Stimulated activated effector memory CD8-positive, alpha-beta T cell treated with anti-CD3 and anti-CD28 coated beads, Interleukin-12 subunit alpha, Interleukin-12 subunit beta, amount 100 ng/mL, for 72 hours (primary cell): Measurements from ENCODE around the gene LIN54.
A peak's percentile ranks its signal among the peaks of the same experiment; 100 is the strongest.
"Not testable (repeated sequence)": the region's sequence is repeated elsewhere in the genome, so short reads cannot be mapped to it uniquely, and the experiment has no call there.

Experiments
- ATAC-seq: fragments of 150-1000 bp; cut with Tn5 transposase; 2 replicates; pipeline ENCODE4 v1.10.0; 2021
- DNase-seq, 2 donors: peaks; one replicate each; pipeline ENCODE4 v3.0.0; 2021 to 2022; ENCODE audit warnings: low spot score in 2 of 2
- H3K27ac Mint-ChIP-seq: one replicate; pipeline ENCODE4 v1.8.0; 2022; ENCODE audit warnings: mild to moderate bottlenecking, mixed read lengths
- H3K36me3 Mint-ChIP-seq: one replicate; pipeline ENCODE4 v1.8.0; 2022; ENCODE audit warnings: mild to moderate bottlenecking, mixed read lengths
- H3K4me1 Mint-ChIP-seq: one replicate; pipeline ENCODE4 v1.8.0; 2022; ENCODE audit warnings: mixed read lengths
- H3K4me3 Mint-ChIP-seq: one replicate; pipeline ENCODE4 v1.8.0; 2022; ENCODE audit warnings: mild to moderate bottlenecking, mixed read lengths
- H3K9me3 Mint-ChIP-seq: one replicate; pipeline ENCODE4 v1.8.0; 2022; ENCODE audit warnings: mixed read lengths

LIN54 gene

GRCh38 chr4:82930848-82931755, 79.5 kb downstream of the LIN54 start:
- DNase-seq = no peak
- Mint-ChIP-seq H3K4me1 (no peaks in the 10 kb centered on the region), H3K36me3 (peaks cover 88% of the 10 kb centered on the region), H3K4me3 (no peak overlapping the region), H3K27ac (no peak overlapping the region), H3K9me3 (no peaks in the 10 kb centered on the region)
- no peak for ATAC-seq

GRCh38 chr4:82921795-82922194, 88.8 kb downstream of the LIN54 start:
- DNase-seq = no peak
- no peak overlapping the region for H3K4me3 Mint-ChIP-seq

GRCh38 chr4:82919386-82919785, 91.2 kb downstream of the LIN54 start:
- ATAC-seq (no peak), DNase-seq (no peak)
- no peaks in the 10 kb centered on the region for H3K36me3 Mint-ChIP-seq
- no peaks in the 10 kb centered on the region for H3K9me3 Mint-ChIP-seq
- H3K27ac Mint-ChIP-seq = no peak overlapping the region
- H3K4me3 Mint-ChIP-seq = no peak overlapping the region
- no peaks in the 10 kb centered on the region for H3K4me1 Mint-ChIP-seq

More at GRCh38 chr4:82921795-82922194, 88.8 kb downstream of the LIN54 start:
- Mint-ChIP-seq H3K27ac (no peak overlapping the region), H3K36me3 (peaks cover 15% of the 10 kb centered on the region), H3K4me1 (no peaks in the 10 kb centered on the region), H3K9me3 (no peaks in the 10 kb centered on the region)
- ATAC-seq = no peak

GRCh38 chr4:82918091-82918490, 92.5 kb downstream of the LIN54 start:
- H3K4me1 Mint-ChIP-seq = no peaks in the 10 kb centered on the region
- DNase-seq (no peak), ATAC-seq (no peak)
- no peaks in the 10 kb centered on the region for H3K9me3 Mint-ChIP-seq
- no peak overlapping the region for H3K27ac Mint-ChIP-seq
- H3K36me3 Mint-ChIP-seq = no peaks in the 10 kb centered on the region
- H3K4me3 Mint-ChIP-seq = no peak overlapping the region

GRCh38 chr4:82913968-82914367, 96.7 kb downstream of the LIN54 start:
- not testable (repeated sequence) for H3K27ac Mint-ChIP-seq, H3K4me3 Mint-ChIP-seq

GRCh38 chr4:82913305-82913704, 97.3 kb downstream of the LIN54 start:
- Mint-ChIP-seq H3K27ac (no peak overlapping the region), H3K4me1 (no peaks in the 10 kb centered on the region), H3K4me3 (no peak overlapping the region), H3K36me3 (no peaks in the 10 kb centered on the region), H3K9me3 (no peaks in the 10 kb centered on the region)
- ATAC-seq = no peak
- DNase-seq = no peak

More at GRCh38 chr4:82913968-82914367, 96.7 kb downstream of the LIN54 start:
- not testable (repeated sequence) for H3K4me1 Mint-ChIP-seq, DNase-seq, H3K9me3 Mint-ChIP-seq, ATAC-seq, H3K36me3 Mint-ChIP-seq

GRCh38 chr4:82909326-82909725, 101.3 kb downstream of the LIN54 start:
- ATAC-seq (no peak), DNase-seq (no peak)
- H3K4me1 Mint-ChIP-seq = peaks cover 5% of the 10 kb centered on the region
- peaks cover 6% of the 10 kb centered on the region for H3K36me3 Mint-ChIP-seq
- H3K9me3 Mint-ChIP-seq = no peaks in the 10 kb centered on the region
- H3K27ac Mint-ChIP-seq = no peak overlapping the region
- no peak overlapping the region for H3K4me3 Mint-ChIP-seq

GRCh38 chr4:82906469-82906868, 104.2 kb downstream of the LIN54 start:
- H3K36me3 Mint-ChIP-seq = peaks cover 6% of the 10 kb centered on the region
- ATAC-seq (no peak), DNase-seq (no peak)
- peaks cover 14% of the 10 kb centered on the region for H3K4me1 Mint-ChIP-seq
- no peak overlapping the region for H3K4me3 Mint-ChIP-seq
- H3K27ac Mint-ChIP-seq = no peak overlapping the region
- H3K9me3 Mint-ChIP-seq = no peaks in the 10 kb centered on the region

- H3K9me3 Mint-ChIP-seq = no peaks in the 10 kb centered on the region
- H3K36me3 Mint-ChIP-seq = peaks cover 6% of the 10 kb centered on the region
- no peak overlapping the region for H3K27ac Mint-ChIP-seq
- H3K4me3 Mint-ChIP-seq = no peak overlapping the region
- ATAC-seq (peak; percentile 66), DNase-seq (no peak)
- H3K4me1 Mint-ChIP-seq = peaks cover 14% of the 10 kb centered on the region
Measured at GRCh38 chr4:82905205-82905604, 105.4 kb downstream of the LIN54 start.

GRCh38 chr4:82903737-82904136, 106.9 kb downstream of the LIN54 start:
- peaks cover 18% of the 10 kb centered on the region for H3K4me1 Mint-ChIP-seq
- H3K27ac Mint-ChIP-seq = no peak overlapping the region
- no peaks in the 10 kb centered on the region for H3K9me3 Mint-ChIP-seq
- H3K4me3 Mint-ChIP-seq = no peak overlapping the region
- no peak for DNase-seq
- no peak for ATAC-seq
- H3K36me3 Mint-ChIP-seq = peaks cover 11% of the 10 kb centered on the region

- no peak overlapping the region for H3K27ac Mint-ChIP-seq
Measured at GRCh38 chr4:82901183-82901718, 109.4 kb downstream of the LIN54 start.

GRCh38 chr4:82900411-82901182, 110.0 kb downstream of the LIN54 start, which contains the start of gene THAP9:
Gene THAP9 (plus strand): TSS chr4:82900735. CDS start chr4:82900803, 68 bp downstream.
- peaks cover 42% of the 10 kb centered on the region for H3K36me3 Mint-ChIP-seq
- H3K4me1 Mint-ChIP-seq = peaks cover 34% of the 10 kb centered on the region
- DNase-seq (peak; percentile 92 to 97), ATAC-seq (peak; percentile 94)
- no peak within 1 kb of the TSS for H3K4me3 Mint-ChIP-seq
- no peak within 1 kb of the TSS for H3K27ac Mint-ChIP-seq
- no peaks in the 10 kb centered on the region for H3K9me3 Mint-ChIP-seq

More at GRCh38 chr4:82901183-82901718, 109.4 kb downstream of the LIN54 start:
- no peaks in the 10 kb centered on the region for H3K9me3 Mint-ChIP-seq
- DNase-seq (no peak), ATAC-seq (no peak)
- H3K36me3 Mint-ChIP-seq = peaks cover 36% of the 10 kb centered on the region
- H3K4me1 Mint-ChIP-seq = peaks cover 34% of the 10 kb centered on the region
- no peak overlapping the region for H3K4me3 Mint-ChIP-seq

- Mint-ChIP-seq H3K4me1 (peaks cover 34% of the 10 kb centered on the region), H3K9me3 (no peaks in the 10 kb centered on the region), H3K36me3 (peaks cover 43% of the 10 kb centered on the region), H3K4me3 (no peak overlapping the region), H3K27ac (no peak overlapping the region)
- DNase-seq = no peak
- peak; percentile 9 for ATAC-seq
Measured at GRCh38 chr4:82900066-82900410, 110.6 kb downstream of the LIN54 start.

- Mint-ChIP-seq H3K4me1 (peaks cover 31% of the 10 kb centered on the region), H3K4me3 (no peak overlapping the region), H3K36me3 (peaks cover 47% of the 10 kb centered on the region), H3K9me3 (no peaks in the 10 kb centered on the region), H3K27ac (no peak overlapping the region)
- ATAC-seq (no peak), DNase-seq (no peak)
Measured at GRCh38 chr4:82899374-82900065, 111.1 kb downstream of the LIN54 start.
